HepG2 (cell line): ENCODE measurements around the gene TBCCD1.

Source experiments
- AKAP8 ChIP-seq: sonication (generic); formaldehyde crosslinking; IDR thresholded peaks from 2 replicates; pipeline ENCODE4 v1.5.1; 2020; ENCODE audit warnings: mild to moderate bottlenecking, missing genetic modification reagents
- ATF1 ChIP-seq: IDR thresholded peaks from 2 replicates; pipeline ENCODE4 v1.6.1; 2016; ENCODE audit warnings: mild to moderate bottlenecking, control low read depth
- JUND ChIP-seq: sonication (generic); formaldehyde crosslinking; IDR thresholded peaks from 2 replicates; pipeline ENCODE4 v1.8.0; 2022; ENCODE audit warnings: mild to moderate bottlenecking, missing genetic modification reagents
- MAZ ChIP-seq, 2 experiments: sonication (generic) in 1 of 2; formaldehyde crosslinking in 1 of 2; IDR thresholded peaks; 2 replicates each; pipeline versions ENCODE4 v1.5.0 to v1.6.1; 2012 to 2020; ENCODE audit warnings: low read depth in 2 of 2, mild to moderate bottlenecking in 2 of 2, borderline replicate concordance in 1 of 2, improper control_type of control experiment in 1 of 2, low read length in 1 of 2, missing genetic modification reagents in 1 of 2, moderate library complexity in 1 of 2
- POLR2AphosphoS2 ChIP-seq: IDR thresholded peaks from 2 replicates; pipeline ENCODE4 v1.6.1; 2011; ENCODE audit warnings: low read depth, low read length, improper control_type of control experiment
- RAD51 ChIP-seq: fragments of 450-650 bp; IDR thresholded peaks from 2 replicates; pipeline ENCODE4 v1.6.1; 2016; ENCODE audit warnings: borderline replicate concordance
- REST ChIP-seq, 2 experiments: IDR thresholded peaks; 2 replicates each; pipeline ENCODE4 v1.6.1; 2011 to 2012; ENCODE audit warnings: low read length in 2 of 2, borderline replicate concordance in 1 of 2, low read depth in 1 of 2, mild to moderate bottlenecking in 1 of 2, moderate library complexity in 1 of 2
- ZNF24 ChIP-seq: fragments of 450-650 bp; IDR thresholded peaks from 2 replicates; pipeline ENCODE4 v1.6.1; 2017; ENCODE audit warnings: antibody characterized with exemption, mild to moderate bottlenecking

- TF ChIP-seq RAD51 (no peak), MAZ (IDR thresholded peaks at IDR 0.05; ENCODE audit: borderline replicate concordance, low read depth, low read length) (no peak), MAZ (CRISPR knock-in tag; IDR thresholded peaks at IDR 0.05; ENCODE audit: low read depth) (no peak), ZNF24 (no peak), ATF1 (CRISPR knock-in tag) (no peak), JUND (CRISPR knock-in tag) (no peak), POLR2AphosphoS2 (no peak), REST (IDR thresholded peaks at IDR 0.05; ENCODE audit: borderline replicate concordance in 1 of 2, low read depth in 1 of 2, low read length in 2 of 2) (no peak), AKAP8 (CRISPR knock-in tag) (no peak)
Measured at GRCh38 chr3:186523022-186523421, 44.1 kb downstream of the TBCCD1 start.
